Progenitor cell of endocrine pancreas (in vitro differentiated cells): Measurements from ENCODE around the gene LRRC75B. TPM values are rescaled to one million over a fixed set of nuclear protein-coding genes. Genes with fewer than 3 reads are reported as not detected.

Source experiments
- DNase-seq: peaks from one replicate; pipeline ENCODE4 v3.0.0; 2021; ENCODE audit warnings: low spot score; ENCODE audit not compliant: unreplicated experiment
- H3K27ac Mint-ChIP-seq: 2 replicates; pipeline ENCODE4 v1.8.0; 2021; ENCODE audit warnings: mild to moderate bottlenecking, moderate library complexity, mixed read lengths
- H3K27me3 Mint-ChIP-seq: 2 replicates; pipeline ENCODE4 v1.8.0; 2021; ENCODE audit warnings: mixed read lengths
- H3K36me3 Mint-ChIP-seq: 2 replicates; pipeline ENCODE4 v1.8.0; 2022; ENCODE audit warnings: mixed read lengths; ENCODE audit not compliant: insufficient read depth
- H3K4me1 Mint-ChIP-seq: 2 replicates; pipeline ENCODE4 v1.8.0; 2021; ENCODE audit warnings: low read depth, mixed read lengths
- H3K4me3 Mint-ChIP-seq: 2 replicates; pipeline ENCODE4 v1.8.0; 2021; ENCODE audit warnings: low read depth, mild to moderate bottlenecking, moderate library complexity, mixed read lengths
- H3K9me3 Mint-ChIP-seq: 2 replicates; pipeline ENCODE4 v1.8.0; 2021; ENCODE audit warnings: low read depth, mixed read lengths
- total RNA-seq: library from RNA; stranded (reverse); gene quantifications from 2 replicates; pipeline ENCODE4 v1.2.1, GENCODE V29; 2021
- TF ChIP-seq, protein P1 (sequence below): fragments of 200-600 bp; sonication (generic); IDR thresholded peaks from one replicate; pipeline ENCODE4 v1.5.0; 2021; ENCODE audit warnings: antibody characterized with exemption, mild to moderate bottlenecking; ENCODE audit not compliant: unreplicated experiment

The LRRC75B gene
- total RNA-seq, 1 donor from 2014 or later: 24.6 TPM

DNA sequence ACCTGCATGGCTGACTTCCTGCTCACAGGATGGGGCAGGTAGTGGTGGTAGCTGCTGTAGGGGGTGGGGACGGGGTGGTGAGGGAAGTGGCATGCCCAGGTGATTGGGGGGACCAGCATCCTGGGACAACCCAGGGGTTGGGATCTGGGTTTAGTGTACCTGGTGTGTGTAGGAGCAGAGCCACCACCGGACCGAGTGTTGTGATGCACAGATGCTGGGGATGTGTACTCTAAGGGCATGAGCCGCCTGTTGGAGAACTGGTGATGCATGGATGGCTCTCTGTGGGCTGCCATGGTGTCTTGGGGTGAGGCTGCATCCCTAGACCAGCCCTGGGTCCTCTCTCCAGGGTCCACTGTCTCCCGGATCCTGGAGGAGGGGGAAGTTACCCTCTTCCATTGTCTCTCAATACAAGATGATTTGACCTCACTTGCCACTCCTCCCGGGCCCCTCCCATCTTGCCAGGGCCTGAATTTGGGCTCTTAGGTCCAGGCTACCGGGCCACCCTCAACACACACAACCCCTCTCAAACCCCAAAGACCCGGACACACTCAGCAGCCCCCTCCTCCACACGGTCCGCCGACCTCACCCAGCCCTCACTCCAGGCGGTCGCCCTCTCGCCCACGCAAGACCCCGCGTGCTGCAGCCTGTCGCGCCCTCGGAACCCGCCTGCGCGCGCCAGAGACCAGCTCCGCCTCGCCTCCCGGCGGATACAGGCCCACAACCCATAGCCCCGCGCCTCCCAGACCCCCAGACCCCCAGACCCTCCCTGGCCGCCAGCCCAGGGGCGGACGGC is 619 bp downstream of the LRRC75B start:
- peak overlapping the region; percentile 86 for H3K4me3 Mint-ChIP-seq
- TF ChIP-seq, protein P1, sequence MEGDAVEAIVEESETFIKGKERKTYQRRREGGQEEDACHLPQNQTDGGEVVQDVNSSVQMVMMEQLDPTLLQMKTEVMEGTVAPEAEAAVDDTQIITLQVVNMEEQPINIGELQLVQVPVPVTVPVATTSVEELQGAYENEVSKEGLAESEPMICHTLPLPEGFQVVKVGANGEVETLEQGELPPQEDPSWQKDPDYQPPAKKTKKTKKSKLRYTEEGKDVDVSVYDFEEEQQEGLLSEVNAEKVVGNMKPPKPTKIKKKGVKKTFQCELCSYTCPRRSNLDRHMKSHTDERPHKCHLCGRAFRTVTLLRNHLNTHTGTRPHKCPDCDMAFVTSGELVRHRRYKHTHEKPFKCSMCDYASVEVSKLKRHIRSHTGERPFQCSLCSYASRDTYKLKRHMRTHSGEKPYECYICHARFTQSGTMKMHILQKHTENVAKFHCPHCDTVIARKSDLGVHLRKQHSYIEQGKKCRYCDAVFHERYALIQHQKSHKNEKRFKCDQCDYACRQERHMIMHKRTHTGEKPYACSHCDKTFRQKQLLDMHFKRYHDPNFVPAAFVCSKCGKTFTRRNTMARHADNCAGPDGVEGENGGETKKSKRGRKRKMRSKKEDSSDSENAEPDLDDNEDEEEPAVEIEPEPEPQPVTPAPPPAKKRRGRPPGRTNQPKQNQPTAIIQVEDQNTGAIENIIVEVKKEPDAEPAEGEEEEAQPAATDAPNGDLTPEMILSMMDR: no peak
- peak; percentile 30 for DNase-seq
- peaks cover 3% of the 10 kb centered on the region for H3K4me1 Mint-ChIP-seq
- H3K27ac Mint-ChIP-seq: peak overlapping the region; percentile 69
- H3K9me3 Mint-ChIP-seq: no peaks in the 10 kb centered on the region
- H3K36me3 Mint-ChIP-seq: no peaks in the 10 kb centered on the region
- H3K27me3 Mint-ChIP-seq: no peaks in the 10 kb centered on the region

DNA sequence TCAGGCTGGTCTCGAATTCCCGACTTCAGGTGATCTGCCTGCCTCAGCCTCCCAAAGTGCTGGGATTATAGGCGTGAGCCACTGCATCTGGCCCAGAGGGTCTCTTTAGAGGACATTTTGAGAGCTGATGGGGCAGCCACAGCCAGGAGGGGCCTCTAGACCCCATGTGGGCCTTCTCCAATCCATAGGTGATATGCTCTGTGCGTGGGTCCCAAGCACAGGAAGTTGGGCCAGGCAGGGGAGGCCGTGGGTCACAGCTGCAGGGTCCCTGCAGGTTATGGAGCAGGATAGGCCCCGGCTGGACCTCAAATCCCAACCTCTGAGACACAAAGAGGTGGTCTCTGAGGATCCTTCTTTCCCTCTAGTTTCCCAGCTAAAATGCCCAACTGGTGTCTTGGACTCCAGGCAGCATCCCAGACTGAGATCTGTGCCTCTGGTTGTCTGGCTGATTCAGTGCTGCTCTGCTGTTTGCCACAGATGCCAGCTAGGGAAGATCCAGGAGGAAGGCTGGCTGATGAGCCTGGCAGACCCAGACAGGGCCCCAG is 1.5 kb downstream of the LRRC75B start:
- DNase-seq: no peak
- Mint-ChIP-seq H3K4me1 (peaks cover 3% of the 10 kb centered on the region), H3K27ac (no peak overlapping the region), H3K36me3 (no peaks in the 10 kb centered on the region), H3K9me3 (no peaks in the 10 kb centered on the region), H3K27me3 (no peaks in the 10 kb centered on the region), H3K4me3 (no peak overlapping the region)
- TF ChIP-seq, protein P1: no peak

GRCh38 chr22:24590596-24591173 is 2.2 kb downstream of the LRRC75B start:
- Mint-ChIP-seq H3K36me3 (no peaks in the 10 kb centered on the region), H3K9me3 (no peaks in the 10 kb centered on the region), H3K4me3 (no peak overlapping the region), H3K27me3 (no peaks in the 10 kb centered on the region), H3K4me1 (peaks cover 3% of the 10 kb centered on the region), H3K27ac (no peak overlapping the region)
- TF ChIP-seq, protein P1: no peak
- DNase-seq: no peak

GRCh38 chr22:24589518-24590030 is 3.3 kb downstream of the LRRC75B start:
- TF ChIP-seq, protein P1: no peak
- DNase-seq: no peak
- Mint-ChIP-seq H3K27ac (no peak overlapping the region), H3K36me3 (no peaks in the 10 kb centered on the region), H3K4me1 (peaks cover 3% of the 10 kb centered on the region), H3K4me3 (no peak overlapping the region), H3K27me3 (no peaks in the 10 kb centered on the region), H3K9me3 (no peaks in the 10 kb centered on the region)

GRCh38 chr22:24588757-24589481 is 4.0 kb downstream of the LRRC75B start:
- Mint-ChIP-seq H3K27ac (no peak overlapping the region), H3K36me3 (no peaks in the 10 kb centered on the region), H3K27me3 (no peaks in the 10 kb centered on the region), H3K9me3 (no peaks in the 10 kb centered on the region), H3K4me3 (no peak overlapping the region), H3K4me1 (peaks cover 3% of the 10 kb centered on the region)
- DNase-seq: no peak
- TF ChIP-seq, protein P1: no peak
